ENCODE data around the gene CCNT2.
"Not testable (repeated sequence)": the region's sequence is repeated elsewhere in the genome, so short reads cannot be mapped to it uniquely, and the experiment has no call there.

CCNT2 gene

GRCh38 chr2:134917888-134918525, 615 bp upstream of the CCNT2 start:
- DNase-seq (ENCODE audit: extremely low read depth in 1 of 2, low read depth in 1 of 2), result no peak

GRCh38 chr2:134919341-134920210, 954 bp downstream of the CCNT2 start:
- no peak for DNase-seq (ENCODE audit: extremely low read depth in 1 of 2, low read depth in 1 of 2)

GRCh38 chr2:134924912-134925311, 6.3 kb downstream of the CCNT2 start:
- DNase-seq (ENCODE audit: extremely low read depth in 1 of 2, low read depth in 1 of 2), result no peak

GRCh38 chr2:134926231-134926931, 7.8 kb downstream of the CCNT2 start:
- DNase-seq (ENCODE audit: extremely low read depth in 1 of 2, low read depth in 1 of 2), result no peak

- DNase-seq (ENCODE audit: extremely low read depth in 1 of 2, low read depth in 1 of 2), result no peak
Observed at GRCh38 chr2:134927195-134927594, 8.6 kb downstream of the CCNT2 start.

GRCh38 chr2:134932864-134933526, 14.4 kb downstream of the CCNT2 start:
- DNase-seq (ENCODE audit: extremely low read depth in 1 of 2, low read depth in 1 of 2), result no peak

- DNase-seq (ENCODE audit: extremely low read depth in 1 of 2, low read depth in 1 of 2), result no peak
Observed at GRCh38 chr2:134933732-134934131, 15.1 kb downstream of the CCNT2 start.

- DNase-seq (ENCODE audit: extremely low read depth in 1 of 2, low read depth in 1 of 2), result no peak
Observed at GRCh38 chr2:134934150-134934549, 15.5 kb downstream of the CCNT2 start.

- DNase-seq (ENCODE audit: extremely low read depth in 1 of 2, low read depth in 1 of 2), result no peak
Observed at GRCh38 chr2:134934641-134935040, 16.0 kb downstream of the CCNT2 start.

- DNase-seq (ENCODE audit: extremely low read depth in 1 of 2, low read depth in 1 of 2), result no peak
Observed at GRCh38 chr2:134936691-134937090, 18.1 kb downstream of the CCNT2 start.

GRCh38 chr2:134943540-134943939, 24.9 kb downstream of the CCNT2 start:
- no peak for DNase-seq (ENCODE audit: extremely low read depth in 1 of 2, low read depth in 1 of 2)

- DNase-seq (ENCODE audit: extremely low read depth in 1 of 2, low read depth in 1 of 2), result no peak
Observed at GRCh38 chr2:134944975-134945374, 26.4 kb downstream of the CCNT2 start.

- DNase-seq (ENCODE audit: extremely low read depth in 1 of 2, low read depth in 1 of 2), result no peak
Observed at GRCh38 chr2:134946073-134946472, 27.5 kb downstream of the CCNT2 start.

GRCh38 chr2:134949981-134950708, 31.5 kb downstream of the CCNT2 start:
- no peak for DNase-seq (ENCODE audit: extremely low read depth in 1 of 2, low read depth in 1 of 2)

GRCh38 chr2:134950886-134951285, 32.3 kb downstream of the CCNT2 start:
- no peak for DNase-seq (ENCODE audit: extremely low read depth in 1 of 2, low read depth in 1 of 2)

GRCh38 chr2:134952608-134953007, 34.0 kb downstream of the CCNT2 start:
- DNase-seq (ENCODE audit: extremely low read depth in 1 of 2, low read depth in 1 of 2), result no peak

GRCh38 chr2:134954065-134954464, 35.4 kb downstream of the CCNT2 start:
- no peak for DNase-seq (ENCODE audit: extremely low read depth in 1 of 2, low read depth in 1 of 2)

- no peak for DNase-seq (ENCODE audit: extremely low read depth in 1 of 2, low read depth in 1 of 2)
Observed at GRCh38 chr2:134955744-134956143, 37.1 kb downstream of the CCNT2 start.

- no peak for DNase-seq (ENCODE audit: extremely low read depth in 1 of 2, low read depth in 1 of 2)
Observed at GRCh38 chr2:134957477-134957876, 38.9 kb downstream of the CCNT2 start.

GRCh38 chr2:134967166-134967565, 48.5 kb downstream of the CCNT2 start:
- DNase-seq (ENCODE audit: extremely low read depth in 1 of 2, low read depth in 1 of 2), result not testable (repeated sequence)
